Stimulated activated naive CD4-positive, alpha-beta T cell treated with Interleukin-2 at 50 U/mL for 16 hours (primary cell): Measurements from ENCODE around the gene OR4L1.
"Not testable (repeated sequence)": the region's sequence is repeated elsewhere in the genome, so short reads cannot be mapped to it uniquely, and the experiment has no call there.

Experiments used
- DNase-seq: peaks from one replicate; lab custom pipeline; 2025; lab: John Stamatoyannopoulos, UW

Gene OR4L1, protein sequence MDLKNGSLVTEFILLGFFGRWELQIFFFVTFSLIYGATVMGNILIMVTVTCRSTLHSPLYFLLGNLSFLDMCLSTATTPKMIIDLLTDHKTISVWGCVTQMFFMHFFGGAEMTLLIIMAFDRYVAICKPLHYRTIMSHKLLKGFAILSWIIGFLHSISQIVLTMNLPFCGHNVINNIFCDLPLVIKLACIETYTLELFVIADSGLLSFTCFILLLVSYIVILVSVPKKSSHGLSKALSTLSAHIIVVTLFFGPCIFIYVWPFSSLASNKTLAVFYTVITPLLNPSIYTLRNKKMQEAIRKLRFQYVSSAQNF

DNA sequence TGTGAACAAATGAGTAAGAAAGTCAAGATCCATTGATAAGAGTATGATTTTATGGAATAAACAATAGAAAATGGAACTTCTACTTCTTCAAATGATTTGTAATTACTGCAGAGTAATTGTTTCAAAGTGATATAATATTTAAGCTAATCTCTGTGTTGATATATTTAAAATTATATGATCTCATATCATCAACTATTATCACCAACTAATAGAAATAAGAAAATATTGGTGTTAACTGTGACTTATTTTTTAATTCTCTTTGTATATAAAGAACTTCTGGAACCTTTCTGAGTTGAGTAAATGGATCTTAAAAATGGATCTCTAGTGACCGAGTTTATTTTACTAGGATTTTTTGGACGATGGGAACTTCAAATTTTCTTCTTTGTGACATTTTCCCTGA lies at the start of gene OR4L1:
OR4L1 (plus strand) TSS at position 301 of the 400 bp plus-strand sequence; CDS start at position 301, 0 bp downstream.
- DNase-seq = no peak

DNA sequence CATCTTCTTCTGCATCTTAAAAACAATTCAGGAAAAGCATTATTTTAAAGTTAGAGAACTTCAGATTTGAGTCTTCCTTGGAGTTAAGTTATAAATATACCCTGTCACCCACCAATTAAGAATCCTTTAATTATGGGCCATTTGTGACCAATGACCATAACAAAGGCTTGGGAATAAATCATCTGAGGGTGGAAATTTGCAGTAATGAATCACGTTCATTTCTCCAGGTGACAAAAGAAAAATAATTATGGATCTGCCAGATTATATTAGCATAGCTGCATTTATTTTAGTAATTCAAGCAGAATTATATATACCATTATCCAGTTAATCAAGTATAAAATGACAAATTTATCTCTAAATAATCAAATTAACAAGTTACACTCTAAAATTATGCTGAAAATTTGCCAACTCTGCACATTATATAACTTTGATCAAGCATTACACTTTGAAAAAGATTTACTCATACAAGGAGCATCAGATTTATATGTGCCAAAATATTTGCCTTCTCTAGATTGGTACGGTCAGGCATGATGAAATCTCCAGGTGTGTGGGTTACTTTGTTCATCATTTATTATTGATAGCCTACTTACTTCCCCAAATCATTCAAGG lies 40.5 kb upstream of the OR4L1 start, which contains the start of gene OR4K14:
OR4K14 (minus strand) TSS at position 51 of the 609 bp plus-strand sequence. CDS start 4,114 bp downstream, outside the sequence.
- DNase-seq = no peak

DNA sequence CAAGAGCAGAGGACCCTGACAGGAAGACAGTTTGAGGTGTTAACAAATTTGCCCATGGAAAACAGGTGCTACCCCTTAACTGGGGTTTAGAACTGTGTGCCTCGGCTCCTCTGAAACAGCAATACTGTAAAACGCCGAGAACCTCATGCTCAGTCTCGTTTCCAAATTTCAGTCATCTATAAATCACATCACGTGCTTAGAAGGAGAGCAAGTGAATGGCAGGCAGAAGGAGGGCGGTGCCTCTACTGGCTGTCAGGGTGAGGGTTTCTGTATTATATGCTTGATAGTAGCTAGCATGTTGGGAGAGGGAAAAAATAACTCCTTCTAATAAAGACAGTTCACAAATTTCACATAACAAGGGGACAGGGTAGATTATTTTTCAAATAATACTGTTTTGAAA lies 28.8 kb upstream of the OR4L1 start:
- no peak for DNase-seq

DNA sequence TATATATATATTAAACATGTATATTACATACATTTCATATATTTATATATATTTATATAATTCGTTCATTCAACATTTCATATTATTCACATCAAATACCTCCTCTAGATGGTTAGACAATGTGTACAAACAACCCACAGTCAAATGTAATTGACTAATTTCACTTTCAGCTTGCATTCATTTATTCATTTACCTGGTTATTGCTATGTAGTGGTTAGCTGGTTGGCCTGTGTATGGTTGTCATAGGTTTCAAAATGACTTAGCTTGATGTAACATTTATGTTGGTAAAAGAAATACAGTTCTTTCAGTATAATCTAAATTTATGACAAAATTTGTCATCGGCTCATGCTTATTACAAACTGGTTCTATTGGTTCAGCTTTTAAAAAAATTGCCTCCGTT lies 24.4 kb upstream of the OR4L1 start:
- no peak for DNase-seq

DNA sequence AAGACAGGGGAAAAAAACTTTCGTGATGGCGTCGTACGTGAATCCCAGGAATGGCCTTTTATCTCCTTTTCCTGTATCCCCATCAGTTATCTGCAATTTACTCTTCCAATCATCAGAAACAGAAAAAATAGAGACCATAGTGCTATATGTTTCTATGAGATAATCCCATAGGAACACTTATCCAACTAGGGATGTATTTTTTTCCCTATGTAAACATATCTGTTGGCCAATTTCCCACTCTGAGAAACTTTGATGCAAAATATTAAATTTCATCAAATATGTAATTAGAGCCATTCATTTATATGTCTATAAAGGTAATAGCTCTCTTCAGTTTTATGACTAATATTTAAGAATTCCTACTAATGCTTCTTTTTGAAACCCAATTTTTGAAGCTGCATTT lies 23.9 kb upstream of the OR4L1 start, which contains the start of gene OR4K13:
OR4K13 (minus strand) TSS at position 101 of the 400 bp plus-strand sequence. CDS start 1,280 bp downstream, outside the sequence.
- DNase-seq = no peak

DNA sequence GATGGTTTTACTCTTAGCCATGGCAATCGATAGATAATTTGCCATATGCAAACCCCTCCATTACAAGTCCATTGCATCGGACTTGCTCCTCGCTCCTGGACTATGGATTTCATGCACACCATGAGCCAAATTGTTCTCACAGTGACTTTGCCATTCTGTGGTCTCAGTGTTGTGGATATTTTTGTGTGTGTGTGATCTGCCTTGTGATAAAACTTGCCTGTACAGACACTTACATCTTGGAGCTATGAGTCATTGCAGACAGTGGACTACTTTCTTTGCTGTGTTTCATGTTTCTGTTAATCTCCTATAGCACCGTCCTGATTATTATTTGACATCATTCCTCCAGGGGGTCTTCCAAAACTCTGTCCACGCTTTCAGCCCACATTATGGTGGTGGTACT lies 15.6 kb upstream of the OR4L1 start:
- DNase-seq = no peak

DNA sequence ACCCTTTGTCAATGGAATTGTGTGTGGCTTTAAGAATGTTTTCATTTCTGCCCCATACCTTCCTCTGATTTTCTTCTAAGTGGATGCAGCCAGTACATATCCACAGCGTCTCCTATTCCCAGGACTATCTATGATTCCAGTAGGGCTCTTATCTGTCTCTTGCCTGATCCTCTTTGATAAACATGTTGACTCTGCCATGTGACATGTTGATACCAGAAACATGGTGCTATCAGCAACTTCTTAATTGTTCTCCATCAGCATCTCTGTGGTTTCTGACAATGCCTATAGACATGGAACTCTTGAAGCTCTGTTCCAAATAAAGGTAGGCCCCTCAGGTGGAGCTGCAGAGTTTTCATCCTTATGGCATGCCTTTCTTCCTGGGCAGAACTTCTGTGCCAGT lies 11.6 kb upstream of the OR4L1 start:
- DNase-seq = no peak

DNA sequence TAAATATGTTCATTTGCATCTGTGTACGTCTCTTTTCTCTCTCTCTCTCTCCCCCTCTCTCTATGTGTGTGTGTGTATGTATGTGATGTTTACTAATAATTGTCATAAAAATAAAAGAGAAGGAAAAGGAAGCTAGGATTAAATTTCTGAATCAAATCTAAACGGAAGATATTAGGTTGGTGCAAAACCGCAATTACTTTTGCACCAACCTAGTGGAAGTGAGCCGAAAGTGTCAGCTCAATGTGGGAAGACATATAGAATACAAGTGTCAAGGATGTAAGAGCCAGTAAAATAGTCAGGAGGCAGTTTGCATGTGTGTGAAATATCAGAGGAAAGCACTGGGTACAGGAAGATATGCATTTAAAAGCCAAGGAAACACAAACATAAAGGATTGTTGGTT lies 32.2 kb downstream of the OR4L1 start:
- no peak for DNase-seq

DNA sequence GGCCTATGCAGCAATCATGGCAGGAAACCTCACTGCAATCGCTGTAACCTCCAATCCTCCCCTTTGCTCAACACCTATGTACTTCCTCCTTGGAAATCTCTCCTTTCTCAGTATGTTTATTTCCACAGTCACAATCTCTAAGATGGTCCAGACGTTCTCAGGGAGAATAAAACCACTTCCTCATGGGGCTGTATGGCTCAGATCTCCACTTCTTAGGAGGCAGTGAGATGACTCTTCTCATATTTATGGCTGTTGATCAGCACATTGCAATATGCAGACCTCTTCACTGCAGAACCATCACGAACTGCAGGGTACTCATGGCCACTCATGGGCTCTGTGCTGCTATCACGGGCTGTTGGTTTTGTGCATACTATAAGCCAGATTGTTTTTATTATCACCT lies 33.6 kb downstream of the OR4L1 start:
- no peak for DNase-seq

DNA sequence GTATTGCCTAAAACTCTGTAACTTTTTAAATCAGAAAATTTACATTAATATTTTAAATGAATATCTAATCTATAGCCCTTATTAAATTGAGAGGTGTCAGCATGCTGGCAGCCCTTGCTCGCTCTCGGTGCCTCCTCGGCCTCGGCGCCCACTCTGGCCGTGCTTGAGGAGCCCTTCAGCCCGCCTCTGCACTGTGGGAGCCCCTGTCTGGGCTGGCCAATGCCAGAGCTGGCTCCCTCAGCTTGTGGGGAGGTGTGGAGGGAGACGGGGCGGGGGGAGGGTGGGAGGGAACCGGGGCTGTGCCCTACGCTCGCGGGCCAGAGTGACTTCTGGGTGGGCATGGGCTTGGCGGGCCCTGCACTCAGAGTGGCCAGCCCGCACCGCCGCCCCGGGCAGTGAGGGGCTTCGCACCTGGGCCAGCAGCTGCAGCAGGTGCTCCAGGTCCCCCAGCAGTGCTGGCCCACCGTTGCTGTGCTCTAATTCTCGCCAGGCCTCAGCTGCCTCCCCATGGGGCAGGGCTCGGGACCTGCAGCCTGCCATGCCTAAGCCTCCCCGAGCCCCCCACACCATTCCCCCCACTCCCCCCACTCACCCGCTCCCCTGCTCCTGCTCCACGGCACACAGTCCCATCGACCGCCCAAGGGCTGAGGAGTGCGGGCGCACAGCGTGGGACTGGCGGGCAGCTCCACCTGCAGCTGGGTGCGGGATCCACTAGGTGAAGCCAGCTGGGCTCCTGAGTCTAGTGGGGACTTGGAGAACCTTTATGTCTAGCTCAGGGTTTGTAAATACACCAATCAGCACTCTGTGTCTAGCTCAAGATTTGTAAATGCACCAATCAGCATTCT lies 39.3 kb downstream of the OR4L1 start:
- not testable (repeated sequence) for DNase-seq

DNA sequence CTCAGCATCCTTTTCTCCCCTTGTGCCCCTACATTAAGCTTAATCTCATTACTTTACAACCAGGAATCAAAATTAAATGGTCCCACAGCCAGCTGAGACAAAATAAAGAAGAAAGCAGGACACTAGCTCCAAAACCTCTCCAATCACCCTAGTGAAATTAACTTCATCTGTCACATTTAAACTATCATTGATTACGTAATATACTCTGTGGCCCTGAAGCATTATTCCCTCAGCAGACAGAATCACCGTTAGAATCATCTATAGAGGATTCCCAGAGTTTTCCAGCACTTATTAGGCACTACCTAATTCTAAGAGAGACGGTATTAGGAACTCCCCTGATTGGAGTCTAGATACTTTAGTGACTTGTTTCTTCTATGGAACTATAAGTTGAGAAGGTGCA lies 50.6 kb downstream of the OR4L1 start, which contains the start of gene OR4K17:
OR4K17 (plus strand) TSS at position 302 of the 400 bp plus-strand sequence. CDS start 6,761 bp downstream, outside the sequence.
- DNase-seq = no peak
